ENCODE measurements around the gene MAD1L1.

Gene MAD1L1

DNA sequence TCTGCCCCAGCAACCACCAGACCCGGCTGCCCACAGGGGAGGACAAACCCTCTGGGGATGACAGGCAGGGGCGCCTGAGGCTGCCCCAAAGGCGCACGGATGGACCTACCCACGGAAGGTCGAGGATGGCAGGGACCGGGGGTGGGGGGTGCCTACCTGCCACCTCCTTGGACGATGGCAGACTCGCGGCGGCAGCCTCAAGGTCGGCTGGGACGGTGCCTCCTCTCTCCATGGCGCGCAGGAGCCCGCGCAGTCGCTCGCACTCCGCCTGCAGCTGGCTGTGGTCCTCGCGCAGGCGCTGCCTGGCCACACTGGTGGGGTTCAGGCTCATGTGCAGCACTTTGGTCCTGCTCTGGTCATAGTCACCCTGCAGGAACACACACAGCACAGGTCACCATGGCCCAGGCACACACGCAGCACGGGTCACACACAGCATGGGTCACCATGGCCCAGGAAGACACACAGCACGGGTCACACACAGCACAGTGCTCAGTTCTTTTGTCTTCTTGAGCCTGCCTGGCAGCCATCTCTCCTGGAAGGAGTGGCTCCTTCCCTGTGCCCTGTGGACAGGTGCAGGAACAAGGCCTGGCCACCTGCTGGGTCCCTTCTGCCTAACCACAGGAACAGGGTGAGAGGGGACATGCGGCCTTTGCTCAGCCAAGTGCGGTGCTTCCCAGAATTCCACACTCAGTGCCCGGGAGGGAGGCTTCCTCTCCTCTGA is 296.1 kb downstream of the MAD1L1 start:
- Histone ChIP-seq H4K20me1 (ENCODE audit: control insufficient read depth, insufficient read depth, low read depth, low read length) (no peaks in the 10 kb centered on the region), H3K27ac (ENCODE audit: low read depth, low read length) (no peak overlapping the region), H3K4me1 (ENCODE audit: control insufficient read depth, low read length) (peaks cover 36% of the 10 kb centered on the region), H3F3A (ENCODE audit: control insufficient read depth, insufficient read depth) (no peaks in the 10 kb centered on the region; the same call in 1 of the 2 replicates), H3K79me2 (ENCODE audit: control insufficient read depth, low read length) (peaks cover 25% of the 10 kb centered on the region), H3K4me3 (ENCODE audit: low read length) (no peak overlapping the region), H3K27me3 (ENCODE audit: control insufficient read depth, low read length) (no peaks in the 10 kb centered on the region), H3K9me3 (ENCODE audit: control insufficient read depth, insufficient read depth, low read length) (peaks cover 21% of the 10 kb centered on the region; the same call in 1 of the 2 replicates), H3K4me2 (ENCODE audit: low read length) (no peak overlapping the region), H3K9me2 (replicated peaks; ENCODE audit: control insufficient read depth, low read length) (no peaks in the 10 kb centered on the region), H3K36me3 (ENCODE audit: control insufficient read depth, low read length) (peaks cover 42% of the 10 kb centered on the region)
- TF ChIP-seq EZH2phosphoT487 (IDR thresholded peaks at IDR 0.05; ENCODE audit: borderline replicate concordance, low read length) = no peak
- TF ChIP-seq, protein P1, sequence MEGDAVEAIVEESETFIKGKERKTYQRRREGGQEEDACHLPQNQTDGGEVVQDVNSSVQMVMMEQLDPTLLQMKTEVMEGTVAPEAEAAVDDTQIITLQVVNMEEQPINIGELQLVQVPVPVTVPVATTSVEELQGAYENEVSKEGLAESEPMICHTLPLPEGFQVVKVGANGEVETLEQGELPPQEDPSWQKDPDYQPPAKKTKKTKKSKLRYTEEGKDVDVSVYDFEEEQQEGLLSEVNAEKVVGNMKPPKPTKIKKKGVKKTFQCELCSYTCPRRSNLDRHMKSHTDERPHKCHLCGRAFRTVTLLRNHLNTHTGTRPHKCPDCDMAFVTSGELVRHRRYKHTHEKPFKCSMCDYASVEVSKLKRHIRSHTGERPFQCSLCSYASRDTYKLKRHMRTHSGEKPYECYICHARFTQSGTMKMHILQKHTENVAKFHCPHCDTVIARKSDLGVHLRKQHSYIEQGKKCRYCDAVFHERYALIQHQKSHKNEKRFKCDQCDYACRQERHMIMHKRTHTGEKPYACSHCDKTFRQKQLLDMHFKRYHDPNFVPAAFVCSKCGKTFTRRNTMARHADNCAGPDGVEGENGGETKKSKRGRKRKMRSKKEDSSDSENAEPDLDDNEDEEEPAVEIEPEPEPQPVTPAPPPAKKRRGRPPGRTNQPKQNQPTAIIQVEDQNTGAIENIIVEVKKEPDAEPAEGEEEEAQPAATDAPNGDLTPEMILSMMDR (IDR thresholded peaks at IDR 0.05; ENCODE audit: low read depth, low read length, poor library complexity, severe bottlenecking) = no peak

DNA sequence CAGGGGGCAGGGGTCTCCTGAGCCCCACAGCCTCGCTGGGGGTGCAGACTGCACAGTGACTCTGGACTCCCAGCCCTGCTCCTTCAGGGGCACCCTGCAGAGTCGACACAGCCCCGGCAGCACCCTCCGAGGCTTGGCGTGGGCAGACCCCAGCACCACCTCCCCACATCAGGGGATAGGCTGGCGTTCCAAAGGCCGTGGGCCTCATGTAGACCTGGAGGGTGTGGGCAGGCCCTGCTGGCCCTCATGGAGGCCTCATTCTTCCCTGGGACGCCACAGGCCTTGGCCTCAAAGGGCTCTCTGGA is 296.8 kb downstream of the MAD1L1 start:
- no peak overlapping the region for H3K4me2 ChIP-seq (ENCODE audit: low read length)
- H3K27ac ChIP-seq (ENCODE audit: low read depth, low read length) = no peak overlapping the region
- H3K9me2 ChIP-seq (replicated peaks; ENCODE audit: control insufficient read depth, low read length) = no peaks in the 10 kb centered on the region
- peaks cover 29% of the 10 kb centered on the region for H3K4me1 ChIP-seq (ENCODE audit: control insufficient read depth, low read length)
- H4K20me1 ChIP-seq (ENCODE audit: control insufficient read depth, insufficient read depth, low read depth, low read length) = no peaks in the 10 kb centered on the region
- H3F3A ChIP-seq (ENCODE audit: control insufficient read depth, insufficient read depth) = no peaks in the 10 kb centered on the region; the same call in 1 of the 2 replicates
- no peaks in the 10 kb centered on the region for H3K27me3 ChIP-seq (ENCODE audit: control insufficient read depth, low read length)
- H3K79me2 ChIP-seq (ENCODE audit: control insufficient read depth, low read length) = peaks cover 25% of the 10 kb centered on the region
- H3K4me3 ChIP-seq (ENCODE audit: low read length) = no peak overlapping the region
- TF ChIP-seq, protein P1 (IDR thresholded peaks at IDR 0.05; ENCODE audit: low read depth, low read length, poor library complexity, severe bottlenecking) = no peak
- no peak for TF ChIP-seq EZH2phosphoT487 (IDR thresholded peaks at IDR 0.05; ENCODE audit: borderline replicate concordance, low read length)
- peaks cover 24% of the 10 kb centered on the region; the same call in 1 of the 2 replicates for H3K9me3 ChIP-seq (ENCODE audit: control insufficient read depth, insufficient read depth, low read length)
- H3K36me3 ChIP-seq (ENCODE audit: control insufficient read depth, low read length) = peaks cover 42% of the 10 kb centered on the region

DNA sequence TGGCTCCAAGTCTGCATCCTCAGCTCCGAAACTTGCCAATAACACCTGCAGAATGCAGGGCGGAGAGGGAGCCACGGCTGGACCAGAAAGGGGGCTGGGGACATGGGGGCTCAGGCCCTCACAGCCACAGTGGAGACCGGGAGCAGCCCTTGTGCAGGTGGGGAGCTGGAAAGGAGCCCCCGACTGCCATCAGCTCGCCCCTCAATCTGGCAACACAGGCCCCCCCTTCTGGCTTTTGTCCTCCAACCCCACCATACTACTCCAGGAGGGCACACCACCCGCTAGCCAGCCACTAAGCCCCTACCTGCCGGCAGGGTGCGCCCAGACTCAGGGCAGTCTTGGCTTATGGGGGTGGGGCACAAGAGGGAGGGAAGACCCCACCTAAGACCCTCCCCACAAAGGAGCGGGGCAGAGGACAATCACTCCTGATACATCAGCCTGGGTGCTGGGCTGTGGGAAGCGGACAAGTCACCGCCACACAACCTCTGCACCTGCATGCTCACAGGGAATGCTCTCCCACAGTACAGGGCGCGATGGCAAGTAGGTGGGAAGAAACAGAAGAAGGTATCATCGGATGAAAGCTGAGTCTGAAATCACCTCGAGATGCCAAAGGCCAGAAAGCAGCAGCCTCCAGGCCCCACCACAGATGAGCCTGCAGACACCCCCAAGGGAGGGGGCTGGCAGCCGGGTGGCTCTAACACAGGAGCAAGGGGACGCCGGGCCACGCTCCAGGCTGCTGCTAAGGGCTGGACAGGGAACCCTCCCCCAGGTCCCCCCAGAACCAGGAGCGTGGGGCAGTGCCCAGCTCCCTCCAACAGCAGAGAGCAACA is 297.4 kb downstream of the MAD1L1 start:
- Histone ChIP-seq H3K27me3 (ENCODE audit: control insufficient read depth, low read length) (no peaks in the 10 kb centered on the region), H3K9me2 (replicated peaks; ENCODE audit: control insufficient read depth, low read length) (no peaks in the 10 kb centered on the region), H3K79me2 (ENCODE audit: control insufficient read depth, low read length) (peaks cover 25% of the 10 kb centered on the region), H3K4me1 (ENCODE audit: control insufficient read depth, low read length) (peaks cover 24% of the 10 kb centered on the region), H3K27ac (ENCODE audit: low read depth, low read length) (no peak overlapping the region), H3K4me3 (ENCODE audit: low read length) (no peak overlapping the region), H4K20me1 (ENCODE audit: control insufficient read depth, insufficient read depth, low read depth, low read length) (no peaks in the 10 kb centered on the region), H3K9me3 (ENCODE audit: control insufficient read depth, insufficient read depth, low read length) (peaks cover 28% of the 10 kb centered on the region; the same call in 1 of the 2 replicates), H3K36me3 (ENCODE audit: control insufficient read depth, low read length) (peaks cover 42% of the 10 kb centered on the region), H3K4me2 (ENCODE audit: low read length) (no peak overlapping the region), H3F3A (ENCODE audit: control insufficient read depth, insufficient read depth) (peaks cover 2% of the 10 kb centered on the region; the same call in 1 of the 2 replicates)
- TF ChIP-seq EZH2phosphoT487 (IDR thresholded peaks at IDR 0.05; ENCODE audit: borderline replicate concordance, low read length) = no peak
- TF ChIP-seq, protein P1 (IDR thresholded peaks at IDR 0.05; ENCODE audit: low read depth, low read length, poor library complexity, severe bottlenecking) = no peak
